HG03457 (cell line): ENCODE results near the gene DOCK1.

Source experiments
- ATAC-seq: cut with Tn5 transposase; IDR thresholded peaks from one replicate; pipeline ENCODE4 v1.9.1; 2021; ENCODE audit warnings: moderate number of reproducible peaks; ENCODE audit not compliant: unreplicated experiment

The DOCK1 gene

DNA sequence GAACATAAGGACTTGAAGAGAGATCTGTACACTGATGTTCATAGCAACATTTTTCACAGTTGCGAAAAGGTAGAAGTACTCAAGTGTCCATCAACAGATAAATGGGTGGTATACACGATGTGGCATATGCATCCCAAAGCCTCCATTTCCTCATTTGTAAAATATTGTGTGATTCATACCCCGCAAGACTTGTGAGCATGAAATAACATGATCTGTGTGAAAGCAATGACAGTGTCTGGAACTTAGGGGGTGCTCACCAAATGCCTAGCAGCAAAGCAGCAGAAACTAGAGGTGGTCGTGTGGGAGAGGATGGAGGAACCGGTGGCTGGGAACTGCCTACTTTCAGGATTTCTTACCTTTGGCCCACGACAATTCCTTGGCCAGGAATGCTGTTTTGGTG lies 426.5 kb downstream of the DOCK1 start:
- no peak for ATAC-seq

DNA sequence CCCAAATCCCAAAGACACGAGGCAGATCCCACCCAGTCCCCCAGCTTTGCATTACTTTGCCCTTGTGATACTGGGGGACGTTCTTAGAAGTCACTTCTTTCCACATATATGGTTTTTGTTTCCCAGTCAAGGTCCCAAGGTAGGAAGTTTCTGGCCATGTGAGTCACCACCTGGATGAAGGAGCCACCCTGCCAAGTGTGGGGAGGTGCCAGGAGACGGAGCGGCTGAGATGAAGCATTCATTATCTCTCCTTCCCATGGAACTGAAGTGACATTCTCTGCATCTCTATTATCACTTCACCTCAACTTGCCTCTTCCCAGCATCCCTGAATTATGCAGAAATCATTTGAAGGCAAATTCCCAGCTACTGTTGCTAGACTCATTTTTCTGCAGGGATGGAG lies 427.4 kb downstream of the DOCK1 start:
- ATAC-seq, result no peak

DNA sequence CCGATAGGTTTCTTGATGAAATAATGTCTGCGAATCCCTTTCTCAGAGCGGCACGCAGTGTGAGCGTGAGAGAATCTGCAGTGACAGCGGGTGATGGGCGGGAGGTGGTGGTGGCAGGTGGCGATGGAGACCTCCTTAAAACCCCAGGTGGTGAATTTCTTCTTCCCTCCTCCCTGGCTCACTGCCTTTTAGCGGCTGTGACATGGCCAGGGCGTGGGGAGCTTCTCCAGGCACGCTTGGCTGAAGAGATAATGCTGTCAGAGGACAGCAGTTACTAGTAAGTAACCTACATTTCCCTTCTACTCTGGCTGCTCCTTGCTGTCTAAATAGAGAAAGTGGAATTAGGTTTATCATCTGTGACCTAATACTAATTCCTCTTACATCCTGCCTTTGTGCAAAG lies 432.6 kb downstream of the DOCK1 start:
- no peak for ATAC-seq

DNA sequence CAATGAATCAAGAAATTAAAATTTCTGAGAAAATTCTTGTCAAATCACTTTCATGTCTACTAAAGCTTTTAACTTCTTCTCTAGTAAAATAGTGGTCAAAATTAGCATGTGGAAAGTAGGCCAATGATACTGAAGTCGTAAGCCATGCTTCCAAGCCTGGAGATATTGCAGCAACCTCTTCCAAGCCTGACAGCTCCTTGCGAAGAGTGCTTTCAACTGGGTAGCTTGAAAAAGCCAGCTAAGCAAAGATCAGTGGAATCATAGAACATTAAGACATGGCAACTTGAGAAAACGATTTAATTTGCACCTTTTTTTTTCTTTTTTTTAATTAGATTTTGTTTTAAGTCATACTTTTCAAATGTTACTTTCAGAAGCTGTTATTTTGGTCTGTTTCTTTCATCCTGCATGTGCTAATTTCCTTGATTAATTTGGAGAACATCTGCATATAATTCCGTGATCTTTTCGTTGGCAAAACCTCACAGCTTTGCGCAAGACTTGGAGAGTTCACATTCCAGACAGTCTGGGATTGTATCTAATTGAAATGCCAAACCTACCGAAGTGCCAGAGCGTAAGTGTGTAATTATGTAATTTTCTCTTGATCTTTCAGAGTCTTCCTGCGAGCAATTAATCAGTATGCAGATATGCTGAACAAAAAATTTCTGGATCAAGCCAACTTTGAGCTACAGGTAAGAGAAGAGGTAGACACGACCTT lies 433.3 kb downstream of the DOCK1 start:
- ATAC-seq, result no peak

DNA sequence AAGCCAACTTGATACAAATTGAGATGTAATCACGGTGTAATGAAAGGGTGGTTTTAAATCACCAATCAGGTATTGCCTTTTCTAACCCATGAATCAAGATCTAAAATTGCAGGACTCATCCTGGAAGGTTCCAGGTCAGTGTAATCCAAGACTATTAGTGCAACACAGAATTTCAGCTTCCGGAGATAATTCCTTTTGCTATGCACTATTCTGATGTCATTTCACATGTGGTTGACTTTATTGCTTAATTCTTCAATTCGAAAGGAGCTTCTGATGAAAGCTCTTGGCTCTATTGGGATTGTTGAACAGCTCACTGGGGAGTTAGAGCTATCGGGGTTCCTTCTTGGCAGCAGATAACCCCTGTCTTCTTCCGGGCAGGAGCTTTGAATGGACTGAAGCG lies 438.6 kb downstream of the DOCK1 start:
- no peak for ATAC-seq

DNA sequence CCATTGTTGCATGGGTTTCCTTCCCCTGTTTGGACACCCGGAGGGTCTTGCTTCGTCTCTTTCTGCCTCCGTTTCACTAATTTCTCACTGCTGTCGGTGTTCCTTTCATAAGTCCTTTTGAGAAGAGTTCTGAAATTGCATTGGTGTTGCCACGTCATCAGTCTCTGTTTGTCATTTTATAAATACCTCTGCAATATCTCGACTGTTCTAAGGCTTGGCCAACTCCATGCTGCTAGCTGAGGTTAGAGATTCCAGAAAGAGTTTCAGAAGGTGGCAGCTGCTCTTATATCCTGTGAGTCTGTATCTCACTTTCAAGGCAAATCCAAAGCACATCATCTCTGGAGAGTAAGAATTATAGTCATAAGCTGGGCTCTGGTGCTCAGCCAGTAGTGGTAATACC lies 439.1 kb downstream of the DOCK1 start:
- ATAC-seq, result no peak

DNA sequence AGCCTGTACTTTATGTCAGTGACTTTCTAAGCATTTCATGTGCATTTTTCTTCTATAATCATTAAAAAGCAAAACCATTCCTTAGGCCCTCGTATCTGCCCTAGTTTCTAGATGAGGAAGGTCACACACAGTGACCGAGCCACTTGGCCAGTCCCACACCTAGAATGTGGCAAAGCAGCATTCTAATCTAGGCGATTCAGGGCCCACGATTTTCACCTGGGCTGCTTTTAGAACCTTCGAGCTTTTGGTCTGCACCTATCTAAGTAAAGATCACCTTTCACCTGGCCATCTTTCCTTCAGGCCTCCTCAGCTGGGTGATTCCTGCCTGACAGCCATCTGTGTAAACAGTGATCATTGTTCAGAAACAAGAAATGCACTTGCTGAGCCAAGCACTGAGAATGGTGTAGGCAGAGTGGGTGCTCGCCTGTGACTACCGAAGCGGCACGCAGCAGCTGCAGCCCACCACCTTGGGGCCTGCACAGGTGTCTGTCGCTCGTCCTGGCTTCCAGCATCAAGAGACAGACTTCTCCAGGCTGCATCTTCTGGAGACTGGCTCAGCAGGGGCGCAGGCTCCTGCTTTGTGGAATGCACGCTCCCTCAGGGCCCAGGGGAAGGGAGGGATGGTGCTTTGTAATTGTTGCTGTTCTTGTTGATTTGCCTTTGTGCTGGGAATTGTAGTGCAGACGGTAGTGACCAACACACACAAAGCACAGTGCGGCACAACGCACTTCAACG lies 440.2 kb downstream of the DOCK1 start:
- no peak for ATAC-seq

DNA sequence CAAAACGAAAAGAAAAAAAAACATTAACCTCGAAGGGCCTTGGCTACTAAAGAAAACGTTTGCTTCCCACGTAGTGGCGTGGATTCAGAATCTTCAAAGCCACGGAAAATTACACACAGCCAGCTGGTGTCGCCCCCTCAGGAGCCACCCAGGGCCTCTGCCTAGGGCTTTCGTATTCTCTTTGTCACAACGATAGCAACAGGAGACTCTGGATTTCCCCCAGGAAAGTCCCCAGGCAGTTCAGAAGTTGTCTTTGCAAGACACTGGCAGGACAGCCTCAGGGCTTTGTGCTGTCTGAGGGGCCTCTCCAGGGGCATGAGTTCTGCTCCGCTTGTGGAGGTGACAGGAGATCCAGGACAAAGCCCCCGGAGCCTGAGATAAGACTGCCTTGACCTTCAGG lies 441.4 kb downstream of the DOCK1 start:
- ATAC-seq, result no peak

DNA sequence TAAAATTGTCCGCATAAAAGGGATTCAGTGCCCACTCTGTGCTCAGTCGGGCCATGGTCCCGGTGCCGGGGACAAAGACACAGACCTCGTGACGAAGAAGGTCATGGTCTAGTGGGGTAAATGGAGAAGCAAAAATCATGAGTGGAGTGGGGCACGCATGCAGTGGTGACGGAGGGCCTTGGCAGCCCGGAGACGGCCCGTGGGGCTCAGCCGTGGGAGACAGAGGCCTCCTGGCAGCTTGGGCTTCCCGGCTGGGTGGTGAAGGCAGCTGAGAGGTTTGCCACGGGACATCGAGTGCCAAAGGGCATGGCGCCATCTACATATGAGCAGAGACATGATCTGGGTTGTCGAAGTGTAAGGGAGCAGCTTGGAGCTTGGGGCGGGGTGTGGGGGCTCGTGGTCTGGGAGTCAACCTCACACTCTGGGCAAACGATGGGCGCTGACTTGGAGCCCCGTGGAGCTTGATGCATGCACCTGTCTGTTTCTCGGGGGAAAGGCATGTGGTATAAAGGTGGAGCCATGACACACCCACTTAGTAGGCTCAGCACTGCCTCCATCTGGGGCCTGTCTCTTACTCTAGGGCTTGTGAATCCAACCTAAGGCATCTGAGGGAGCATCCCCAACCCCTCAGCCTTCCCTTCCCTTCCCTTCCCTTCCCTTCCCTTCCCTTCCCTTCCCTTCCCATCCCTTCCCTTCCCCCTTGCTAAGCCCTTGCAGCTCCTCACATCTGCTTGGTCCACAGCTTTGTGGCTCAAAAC lies 442.2 kb downstream of the DOCK1 start:
- no peak for ATAC-seq

DNA sequence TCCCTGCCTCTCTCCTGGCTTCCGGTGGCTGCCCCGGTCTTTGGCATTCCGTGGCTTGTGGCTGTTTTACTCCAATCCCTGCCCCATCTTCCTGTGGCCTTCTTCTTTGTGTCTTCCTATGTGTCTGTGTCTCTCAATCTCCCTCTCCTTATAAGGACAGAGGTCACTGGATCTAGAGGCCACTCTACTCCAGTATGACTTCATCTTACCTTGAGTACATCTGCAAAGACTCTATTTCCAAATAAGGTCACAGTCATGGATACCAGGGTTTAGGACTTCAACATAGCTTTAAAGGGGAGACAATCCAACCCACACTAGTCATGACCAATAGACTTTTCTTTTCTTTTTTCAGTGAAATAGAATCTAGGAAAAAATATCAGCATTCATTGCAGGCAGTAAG lies 444.5 kb downstream of the DOCK1 start:
- no peak for ATAC-seq

DNA sequence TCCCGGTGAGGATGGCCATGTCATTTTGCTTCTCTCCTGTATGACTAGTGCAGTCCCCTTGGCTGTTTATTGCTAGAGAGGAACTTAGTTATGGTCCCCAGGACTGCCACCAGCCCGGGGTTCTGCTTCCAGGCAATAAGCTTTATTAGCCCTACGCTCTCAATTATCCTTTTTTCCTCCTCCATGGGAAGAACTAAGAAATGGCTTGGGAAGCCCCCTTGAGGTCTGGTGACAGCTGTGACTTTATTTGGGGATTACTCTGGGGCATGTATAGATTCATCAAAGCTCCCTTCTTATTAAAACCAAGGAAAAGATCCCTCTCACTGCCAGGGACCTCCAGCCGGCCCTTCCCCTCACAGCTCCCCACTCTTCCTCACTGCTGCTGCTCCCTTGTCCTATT lies 446.3 kb downstream of the DOCK1 start:
- ATAC-seq, result no peak

DNA sequence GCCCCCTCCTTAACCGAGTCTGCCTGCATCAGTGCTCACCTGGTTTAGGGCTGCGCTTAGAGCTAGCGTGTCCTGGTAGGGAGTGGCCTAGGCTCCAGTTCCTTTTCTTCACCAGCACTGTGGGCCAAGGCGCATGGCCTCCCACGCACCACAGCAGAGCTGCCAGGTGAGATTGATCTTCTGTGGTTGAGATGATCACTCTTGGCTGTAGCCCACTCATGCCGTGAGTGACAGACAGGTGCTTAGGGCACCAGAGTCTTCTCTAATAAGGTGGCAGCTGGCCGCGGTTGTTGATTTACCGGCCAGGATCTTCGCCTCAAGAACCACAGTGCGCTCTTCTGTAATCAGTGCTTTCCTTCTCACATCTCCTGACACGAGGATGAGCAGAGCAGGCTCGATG lies 448.3 kb downstream of the DOCK1 start:
- no peak for ATAC-seq

DNA sequence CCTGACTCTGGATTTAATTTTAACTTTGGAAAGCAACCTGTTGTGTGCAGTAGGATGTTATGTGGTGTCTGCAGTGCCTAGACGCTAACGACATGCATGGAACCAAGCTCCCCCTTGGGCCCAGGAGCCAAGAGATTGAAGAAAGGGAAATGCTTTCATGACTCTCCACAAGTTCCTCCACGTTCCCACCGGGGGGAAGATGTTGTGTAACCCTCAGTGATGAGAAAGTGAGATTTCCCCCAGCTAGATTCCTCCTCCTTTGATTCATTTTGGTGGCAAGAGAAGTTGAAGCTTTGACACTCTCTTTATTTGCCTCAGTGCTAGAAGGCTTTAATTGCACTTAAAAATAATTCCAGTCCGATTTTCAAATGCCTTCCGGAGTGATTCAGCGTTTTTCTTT lies 449.0 kb downstream of the DOCK1 start:
- no peak for ATAC-seq

DNA sequence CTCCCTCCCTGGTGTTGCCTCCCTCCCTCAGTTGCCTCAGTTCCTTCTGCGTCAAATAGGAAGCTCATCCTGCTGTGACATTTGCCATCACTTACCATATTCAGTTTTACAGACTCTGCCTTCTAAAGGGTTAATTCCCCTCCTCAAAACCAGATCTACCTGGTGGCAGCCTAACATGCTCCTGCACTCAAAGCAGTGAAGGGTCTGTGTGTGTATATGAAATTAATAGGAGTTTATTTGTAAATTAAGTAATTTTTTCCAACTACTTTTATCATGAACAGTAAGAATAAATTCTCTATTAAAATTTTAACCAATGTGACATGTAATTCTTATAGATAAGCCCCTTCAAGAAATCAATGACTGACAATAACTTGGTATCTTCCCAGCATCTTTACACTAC lies 449.8 kb downstream of the DOCK1 start:
- ATAC-seq, result no peak

DNA sequence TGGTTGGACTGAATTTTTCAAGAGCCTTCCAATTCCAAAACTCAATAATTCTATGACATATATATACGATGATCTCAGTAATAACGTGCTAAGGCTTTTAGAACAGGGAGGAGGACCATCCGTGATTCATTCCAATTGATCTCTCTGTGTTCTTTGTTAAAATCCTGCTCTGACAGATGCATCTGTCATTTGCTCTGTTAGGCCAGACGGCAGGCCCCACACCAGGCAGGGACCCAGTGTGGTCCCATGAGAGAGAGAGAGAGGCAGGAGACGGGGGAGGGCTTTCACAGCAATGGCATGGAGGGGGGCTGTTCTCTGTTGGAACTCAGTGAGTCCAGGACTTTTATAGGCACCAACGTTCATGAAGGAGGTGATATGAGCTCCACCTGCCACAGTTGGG lies 451.1 kb downstream of the DOCK1 start:
- ATAC-seq, result no peak

DNA sequence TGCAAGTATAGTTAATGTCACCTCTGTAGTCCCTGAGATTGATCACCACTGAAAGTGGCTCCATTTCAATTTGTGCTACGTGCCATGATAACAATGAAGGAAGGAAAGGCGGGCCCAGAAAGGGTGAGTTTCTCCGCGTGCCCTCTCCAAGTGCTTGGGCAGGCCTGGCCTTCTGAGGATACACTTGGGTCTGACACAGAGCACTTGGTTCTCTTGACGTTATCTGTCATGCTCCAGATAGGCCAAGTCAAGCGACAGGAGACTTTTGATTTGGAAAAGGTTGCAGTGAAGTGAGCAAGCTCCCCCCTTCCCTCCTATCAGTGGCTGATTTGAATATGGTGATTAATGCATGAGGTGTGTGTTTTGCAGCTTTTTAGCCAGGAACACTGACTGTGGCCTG lies 452.0 kb downstream of the DOCK1 start:
- no peak for ATAC-seq

DNA sequence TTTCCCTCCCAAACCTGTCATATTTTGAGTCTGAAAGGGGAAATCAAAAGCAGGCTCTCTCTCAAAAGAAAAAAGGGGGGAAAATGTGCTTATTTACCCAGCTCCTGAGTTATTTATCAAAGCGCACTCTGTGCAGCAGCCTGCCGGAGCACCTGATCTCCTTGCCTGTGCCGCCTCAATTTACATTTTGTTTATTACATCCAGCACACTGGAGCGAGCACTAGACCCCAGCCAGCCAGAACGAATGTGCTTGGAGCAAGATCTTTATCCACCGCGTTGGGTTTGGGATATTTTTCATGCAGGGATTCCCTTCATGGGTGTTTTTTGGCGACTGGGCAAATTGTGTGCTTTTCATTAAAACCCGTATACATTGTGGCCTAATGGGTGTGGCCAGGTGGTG lies 453.1 kb downstream of the DOCK1 start:
- no peak for ATAC-seq

DNA sequence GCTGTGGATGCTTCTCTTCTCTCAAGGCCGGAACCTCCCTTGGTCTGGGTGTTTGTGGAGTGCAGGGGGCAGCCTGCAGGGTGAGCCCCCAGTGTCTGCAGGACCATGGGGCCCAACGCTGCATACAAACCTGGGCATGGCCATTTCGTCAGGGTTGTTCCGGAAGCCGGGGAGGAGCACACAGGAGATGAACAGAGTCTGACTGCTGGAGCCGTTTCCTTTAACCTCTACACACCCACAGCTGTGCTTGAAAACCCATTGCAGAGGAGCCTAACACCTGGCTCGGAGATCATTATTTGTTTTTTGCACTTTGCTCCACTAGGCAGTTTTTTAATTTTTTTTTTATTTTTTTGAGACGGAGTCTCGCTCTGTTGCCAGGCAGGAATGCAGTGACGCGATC lies 458.8 kb downstream of the DOCK1 start:
- ATAC-seq, result no peak

DNA sequence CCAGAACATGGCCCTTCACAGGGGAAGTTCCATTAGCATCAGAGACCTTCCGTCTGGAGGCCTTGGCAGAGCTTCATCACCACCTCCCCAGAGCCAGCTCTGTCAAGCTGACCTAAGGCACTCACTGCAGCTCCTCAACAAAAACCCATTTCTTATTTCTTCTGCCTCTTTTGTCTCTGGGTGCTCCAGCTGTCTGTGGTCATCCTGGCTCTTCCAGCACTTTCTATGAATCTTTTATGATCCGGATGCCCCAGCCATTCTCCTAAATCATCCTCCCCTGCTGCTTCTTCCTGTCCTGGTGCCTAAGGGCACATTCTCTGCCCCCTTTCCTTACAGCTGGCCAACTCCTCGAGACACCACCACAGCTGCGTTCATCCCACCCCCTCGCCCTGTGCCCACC lies 462.9 kb downstream of the DOCK1 start:
- ATAC-seq, result no peak

DNA sequence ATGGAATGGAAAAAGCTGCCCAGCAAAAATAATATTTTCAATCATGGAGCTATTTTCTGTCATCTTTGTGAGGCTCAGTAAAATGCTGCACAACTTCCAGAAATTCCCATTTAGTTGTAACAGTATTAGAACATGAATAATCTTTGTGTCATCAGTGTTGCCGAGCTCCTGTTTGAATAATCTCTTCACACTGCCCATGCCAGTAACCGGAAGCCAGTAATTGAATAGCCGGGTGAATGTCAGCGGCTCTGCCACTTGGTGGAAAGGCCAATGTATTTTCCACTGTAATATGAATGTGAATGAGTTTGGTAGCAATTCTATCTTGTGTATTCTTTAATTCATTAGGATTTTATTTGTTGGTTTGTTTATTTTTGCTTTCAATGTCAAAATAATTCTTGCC lies 463.7 kb downstream of the DOCK1 start:
- ATAC-seq, result no peak

DNA sequence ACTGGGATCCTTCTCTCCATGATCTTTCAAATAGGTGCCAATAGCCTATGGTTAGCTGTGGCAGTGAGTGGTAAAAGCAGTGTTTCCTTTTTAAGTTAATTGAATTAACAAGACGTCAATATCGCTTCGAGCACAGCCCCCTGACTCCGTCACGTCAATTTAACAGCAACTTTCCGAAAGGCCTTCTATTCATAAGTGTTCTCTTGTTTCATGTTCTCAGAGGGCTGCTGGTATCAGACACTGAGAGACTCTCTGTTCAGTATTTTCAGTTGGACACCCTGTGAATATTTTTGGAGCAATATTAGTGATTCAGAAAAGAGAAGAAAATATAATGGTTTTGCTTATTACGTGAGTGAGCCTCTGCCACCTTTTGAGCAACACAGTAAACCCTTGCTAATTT lies 465.4 kb downstream of the DOCK1 start:
- ATAC-seq, result no peak

DNA sequence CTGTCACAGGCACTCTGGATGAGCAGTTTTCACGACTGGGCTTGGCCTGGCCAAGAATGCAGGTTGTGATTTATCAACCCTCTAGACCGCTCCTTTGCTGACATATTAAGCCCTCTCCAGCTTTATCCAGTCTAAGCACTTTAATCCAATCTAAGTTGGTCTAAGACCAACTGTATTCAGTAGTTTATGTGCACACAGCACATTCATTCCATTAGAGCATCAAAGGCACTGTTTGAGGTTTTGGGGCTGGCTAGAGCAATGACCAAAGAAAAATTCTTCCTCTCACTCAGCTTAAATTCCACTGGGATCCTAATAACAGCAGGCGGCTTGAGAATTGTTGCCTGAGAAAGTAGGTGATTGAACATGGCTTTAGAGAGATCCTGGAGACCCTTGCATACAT lies 467.1 kb downstream of the DOCK1 start:
- ATAC-seq, result no peak
